ENCODE measurements around the gene WDR37. TPM values are rescaled to one million over a fixed set of nuclear protein-coding genes. Genes with fewer than 3 reads are reported as not detected.
A peak's percentile ranks its signal among the peaks of the same experiment; 100 is the strongest.

Gene WDR37
- total and polyA plus RNA-seq, 2 donors from 2014 or later: 6.0 to 23.5 TPM

- no peak overlapping the region for H3K4me3 ChIP-seq (ENCODE audit: low read length in 3 of 3)
- H3K27ac ChIP-seq (ENCODE audit: low read depth in 2 of 2, low read length in 2 of 2): no peak overlapping the region
- H3K4me1 ChIP-seq (ENCODE audit: control insufficient read depth in 2 of 3, insufficient read depth in 2 of 3, low read depth in 1 of 3, low read length in 3 of 3): no peaks in the 10 kb centered on the region
- no peaks in the 10 kb centered on the region for H3K27me3 ChIP-seq (ENCODE audit: control insufficient read depth, insufficient read depth, low read length)
- FAIRE-seq (no peak), DNase-seq (no peak)
- H3K9me3 ChIP-seq (ENCODE audit: control insufficient read depth in 2 of 3, insufficient read depth in 1 of 3, low read length in 3 of 3): no peaks in the 10 kb centered on the region
- intact Hi-C loops (cut with DNase I): no loop called here
- no peak overlapping the region for H3K9ac ChIP-seq (ENCODE audit: low read length in 3 of 3)
- peaks cover 0 to 13% (median 8%) of the 10 kb centered on the region in 3 donors for H3K36me3 ChIP-seq (ENCODE audit: control insufficient read depth in 2 of 3, insufficient read depth in 3 of 3, low read length in 3 of 3)
- TF ChIP-seq CTCF (IDR thresholded peaks at IDR 0.05; ENCODE audit: borderline replicate concordance, extremely low read depth, insufficient read depth): no peak
These were observed 14.7 kb downstream of the WDR37 start for GRCh38 chr10:1070919-1071318.

GRCh38 chr10:1074052-1074747 lies 18.0 kb downstream of the WDR37 start:
- H3K4me1 ChIP-seq (ENCODE audit: control insufficient read depth in 2 of 3, insufficient read depth in 2 of 3, low read depth in 1 of 3, low read length in 3 of 3): no peaks in the 10 kb centered on the region
- no peak overlapping the region for H3K9ac ChIP-seq (ENCODE audit: low read length in 3 of 3)
- intact Hi-C loops (cut with DNase I): no loop called here
- peaks cover 0 to 13% (median 9%) of the 10 kb centered on the region in 3 donors for H3K36me3 ChIP-seq (ENCODE audit: control insufficient read depth in 2 of 3, insufficient read depth in 3 of 3, low read length in 3 of 3)
- no peaks in the 10 kb centered on the region for H3K27me3 ChIP-seq (ENCODE audit: control insufficient read depth, insufficient read depth, low read length)
- FAIRE-seq (no peak), DNase-seq (no peak)
- no peaks in the 10 kb centered on the region for H3K9me3 ChIP-seq (ENCODE audit: control insufficient read depth in 2 of 3, insufficient read depth in 1 of 3, low read length in 3 of 3)
- no peak for TF ChIP-seq CTCF (IDR thresholded peaks at IDR 0.05; ENCODE audit: borderline replicate concordance, extremely low read depth, insufficient read depth)
- no peak overlapping the region for H3K4me3 ChIP-seq (ENCODE audit: low read length in 3 of 3)
- H3K27ac ChIP-seq (ENCODE audit: low read depth in 2 of 2, low read length in 2 of 2): no peak overlapping the region

GRCh38 chr10:1074748-1075308 lies 18.6 kb downstream of the WDR37 start:
- Histone ChIP-seq H3K27ac (ENCODE audit: low read depth in 2 of 2, low read length in 2 of 2) (no peak overlapping the region), H3K9me3 (ENCODE audit: control insufficient read depth in 2 of 3, insufficient read depth in 1 of 3, low read length in 3 of 3) (no peaks in the 10 kb centered on the region), H3K4me3 (ENCODE audit: low read length in 3 of 3) (no peak overlapping the region), H3K27me3 (ENCODE audit: control insufficient read depth, insufficient read depth, low read length) (no peaks in the 10 kb centered on the region), H3K9ac (ENCODE audit: low read length in 3 of 3) (no peak overlapping the region), H3K4me1 (ENCODE audit: control insufficient read depth in 2 of 3, insufficient read depth in 2 of 3, low read depth in 1 of 3, low read length in 3 of 3) (no peaks in the 10 kb centered on the region), H3K36me3 (ENCODE audit: control insufficient read depth in 2 of 3, insufficient read depth in 3 of 3, low read length in 3 of 3) (peaks cover 0 to 14% (median 13%) of the 10 kb centered on the region in 3 donors)
- TF ChIP-seq CTCF (IDR thresholded peaks at IDR 0.05; ENCODE audit: borderline replicate concordance, extremely low read depth, insufficient read depth): peak; percentile 25
- peak in 2 of 5 donors; percentile 4 to 22 for DNase-seq
- no peak for FAIRE-seq
- intact Hi-C loops (cut with DNase I): no loop called here

Measured in kidney (tissue), 14 donors.